Measurements from ENCODE around the gene TAGLN.
"Not testable (repeated sequence)": the region's sequence is repeated elsewhere in the genome, so short reads cannot be mapped to it uniquely, and the experiment has no call there.

The TAGLN gene

DNA sequence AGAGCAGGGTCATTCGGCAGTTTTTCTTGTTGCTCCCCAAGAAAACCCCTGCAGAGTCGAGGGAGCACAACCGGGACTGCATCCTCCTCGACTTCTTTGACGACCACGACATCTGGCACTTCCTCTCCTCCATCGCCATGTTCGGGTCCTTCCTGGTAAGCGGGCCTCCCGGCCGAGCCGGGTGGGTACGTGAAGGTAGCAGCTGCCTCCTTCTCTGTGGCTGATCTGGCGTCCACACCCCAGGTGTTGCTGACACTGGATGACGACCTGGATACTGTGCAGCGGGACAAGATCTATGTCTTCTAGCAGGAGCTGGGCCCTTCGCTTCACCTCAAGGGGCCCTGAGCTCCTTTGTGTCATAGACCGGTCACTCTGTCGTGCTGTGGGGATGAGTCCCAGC is 3.4 kb upstream of the TAGLN start:
- no peak for DNase-seq (ENCODE audit: low read depth)

DNA sequence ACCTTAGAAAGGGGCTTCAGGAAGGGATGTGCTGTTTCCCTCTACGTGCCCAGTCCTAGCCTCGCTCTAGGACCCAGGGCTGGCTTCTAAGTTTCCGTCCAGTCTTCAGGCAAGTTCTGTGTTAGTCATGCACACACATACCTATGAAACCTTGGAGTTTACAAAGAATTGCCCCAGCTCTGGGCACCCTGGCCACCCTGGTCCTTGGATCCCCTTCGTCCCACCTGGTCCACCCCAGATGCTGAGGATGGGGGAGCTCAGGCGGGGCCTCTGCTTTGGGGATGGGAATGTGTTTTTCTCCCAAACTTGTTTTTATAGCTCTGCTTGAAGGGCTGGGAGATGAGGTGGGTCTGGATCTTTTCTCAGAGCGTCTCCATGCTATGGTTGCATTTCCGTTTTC is 2.2 kb upstream of the TAGLN start:
- no peak for DNase-seq (ENCODE audit: low read depth)

DNA sequence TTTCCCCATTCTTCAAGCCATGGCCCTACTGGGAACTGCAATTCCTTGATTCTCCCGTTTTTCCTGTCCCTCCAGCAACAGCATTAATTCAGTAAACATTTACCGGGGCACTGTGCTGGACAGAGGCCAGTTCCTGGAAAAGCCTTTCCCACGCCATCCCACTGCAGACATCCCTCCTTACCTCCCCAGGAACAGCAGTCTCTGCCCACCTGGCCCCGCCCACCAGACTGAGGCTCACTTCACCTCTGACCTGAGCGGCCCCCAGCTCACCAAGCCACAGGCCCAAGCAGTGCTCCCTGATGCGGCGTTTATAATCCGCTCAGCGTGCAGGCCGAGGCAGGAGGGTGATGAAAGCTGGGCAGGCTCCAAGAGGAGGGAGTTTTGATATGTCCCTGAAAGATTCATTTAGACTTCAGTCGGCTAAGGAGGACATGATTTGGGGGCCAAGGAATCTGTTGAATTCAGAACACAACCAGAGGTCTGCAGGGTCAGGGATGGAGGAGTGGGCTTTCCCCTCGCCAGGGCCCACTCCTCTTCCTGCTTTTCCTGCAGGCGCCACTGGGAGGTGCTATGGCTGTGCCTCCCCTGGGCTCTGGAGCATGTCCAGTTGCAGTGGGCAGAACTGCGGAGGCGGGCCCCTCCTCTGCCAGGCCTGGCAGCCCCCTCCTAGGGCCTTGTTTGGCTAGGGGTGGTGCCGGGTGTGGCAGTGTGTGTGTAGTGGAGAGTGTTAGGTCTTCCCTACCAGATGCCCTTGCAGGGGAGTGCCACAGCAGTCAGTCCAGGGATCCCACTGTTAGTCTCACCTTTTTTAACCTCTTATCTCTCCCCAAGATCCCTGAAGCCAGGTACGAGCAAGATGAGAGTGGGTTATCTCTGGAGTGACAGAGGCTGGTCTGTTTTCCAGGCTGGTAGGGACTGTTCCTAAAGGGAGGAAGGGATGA is 1.4 kb upstream of the TAGLN start:
- no peak for DNase-seq (ENCODE audit: low read depth)

DNA sequence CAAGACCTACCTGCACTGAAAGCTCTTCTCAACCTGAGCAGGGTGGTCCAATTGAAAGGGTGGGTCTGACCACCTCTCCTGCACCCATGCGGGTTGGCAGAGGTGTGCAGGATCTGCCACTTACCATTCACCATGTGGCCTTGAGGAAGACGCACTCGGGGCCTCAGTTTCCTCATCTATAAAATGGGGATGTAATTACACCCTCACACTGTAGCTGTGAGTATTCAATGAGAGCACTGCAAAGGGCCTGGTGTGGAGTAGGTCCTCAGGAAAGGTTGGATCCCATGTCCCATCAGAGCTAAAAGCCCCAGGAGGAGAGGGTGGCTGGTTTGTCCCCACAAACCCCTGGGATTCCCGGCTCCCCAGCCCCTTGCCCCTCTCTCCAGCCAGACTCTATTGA is 557 bp upstream of the TAGLN start:
- DNase-seq (ENCODE audit: low read depth), result no peak

DNA sequence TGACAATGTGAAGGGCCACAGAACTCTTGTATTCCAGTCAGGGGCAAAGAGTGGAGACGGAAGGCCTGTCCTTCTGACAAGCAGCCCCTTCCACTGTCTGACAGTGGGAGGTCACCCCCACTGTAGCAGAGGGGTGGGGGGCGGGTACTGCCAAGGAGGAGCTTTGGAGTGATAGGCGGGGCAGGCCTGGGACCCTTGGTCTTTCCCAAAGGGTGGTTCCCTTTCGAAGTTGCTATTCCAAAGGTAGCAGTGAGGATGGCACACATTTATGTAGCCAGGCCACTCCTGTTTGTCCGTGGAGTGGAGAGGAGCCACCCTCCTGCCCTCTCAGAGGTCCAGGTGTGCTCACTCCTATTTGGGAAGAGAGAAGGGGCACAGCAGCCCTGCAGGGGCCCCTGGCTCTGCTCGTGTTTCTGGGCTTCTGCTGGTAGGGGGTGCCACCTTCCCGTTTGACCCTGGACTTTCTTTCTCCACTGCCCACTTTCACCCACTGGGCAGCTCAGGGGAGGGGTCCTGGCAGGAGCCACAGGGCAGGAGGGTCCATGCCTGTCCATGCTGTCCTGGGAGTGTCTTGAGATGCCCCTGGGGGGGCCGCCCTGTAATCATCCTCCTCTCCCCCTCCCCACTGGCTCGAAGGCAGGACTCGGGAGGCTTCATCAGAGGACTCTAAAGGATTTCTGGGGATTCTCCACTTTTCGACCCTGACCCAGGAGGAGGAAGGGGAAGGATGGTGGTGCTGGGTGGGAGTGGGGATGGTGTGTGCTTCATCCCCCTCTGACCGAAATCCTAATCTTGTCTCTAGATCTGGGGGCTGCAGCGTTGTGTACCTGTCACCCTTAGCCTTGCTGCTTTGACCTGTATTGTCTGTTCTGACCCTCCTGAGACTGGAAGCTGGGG is 994 bp downstream of the TAGLN start:
- no peak for DNase-seq (ENCODE audit: low read depth)

DNA sequence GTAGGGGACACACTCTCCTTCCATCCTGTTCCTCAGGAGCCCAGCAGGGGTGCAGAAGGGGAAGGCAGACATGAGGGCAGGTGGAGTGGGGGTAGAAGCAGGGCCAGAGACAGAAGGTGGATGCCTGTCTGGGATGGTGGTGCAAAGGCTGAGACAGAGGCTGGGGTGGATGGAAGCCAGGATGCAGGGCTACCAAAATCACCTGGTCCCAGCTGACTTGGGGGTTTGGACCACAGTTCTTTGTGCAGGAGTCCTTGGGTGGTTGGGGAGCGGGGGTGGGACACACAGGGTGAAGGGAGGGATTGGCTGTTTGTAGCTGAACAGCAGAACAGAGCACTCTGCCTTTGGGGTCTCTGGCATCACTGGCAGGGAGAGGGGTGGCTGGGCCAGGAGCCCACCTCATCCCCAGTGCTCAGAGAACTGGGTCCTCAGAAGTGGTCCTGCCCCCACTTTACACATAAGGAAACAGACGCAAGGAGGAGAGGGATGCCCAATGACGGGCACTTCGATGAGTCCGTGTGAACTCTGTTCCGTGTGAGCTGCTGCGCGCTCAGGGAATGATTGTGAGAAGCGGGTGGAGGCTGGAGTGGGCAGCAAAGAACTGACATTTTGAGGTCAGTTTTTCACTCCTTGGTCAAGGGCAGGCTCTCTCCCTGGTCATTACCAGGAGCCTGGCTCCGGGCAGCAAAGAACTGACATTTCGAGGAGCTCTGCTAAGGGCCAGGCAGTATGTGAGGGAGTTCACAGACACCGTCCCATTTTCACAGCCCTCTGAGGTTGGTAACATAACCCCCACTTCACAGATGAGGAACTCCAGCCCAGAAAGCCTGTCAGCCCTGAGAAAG is 1.9 kb downstream of the TAGLN start:
- DNase-seq (ENCODE audit: low read depth), result no peak

DNA sequence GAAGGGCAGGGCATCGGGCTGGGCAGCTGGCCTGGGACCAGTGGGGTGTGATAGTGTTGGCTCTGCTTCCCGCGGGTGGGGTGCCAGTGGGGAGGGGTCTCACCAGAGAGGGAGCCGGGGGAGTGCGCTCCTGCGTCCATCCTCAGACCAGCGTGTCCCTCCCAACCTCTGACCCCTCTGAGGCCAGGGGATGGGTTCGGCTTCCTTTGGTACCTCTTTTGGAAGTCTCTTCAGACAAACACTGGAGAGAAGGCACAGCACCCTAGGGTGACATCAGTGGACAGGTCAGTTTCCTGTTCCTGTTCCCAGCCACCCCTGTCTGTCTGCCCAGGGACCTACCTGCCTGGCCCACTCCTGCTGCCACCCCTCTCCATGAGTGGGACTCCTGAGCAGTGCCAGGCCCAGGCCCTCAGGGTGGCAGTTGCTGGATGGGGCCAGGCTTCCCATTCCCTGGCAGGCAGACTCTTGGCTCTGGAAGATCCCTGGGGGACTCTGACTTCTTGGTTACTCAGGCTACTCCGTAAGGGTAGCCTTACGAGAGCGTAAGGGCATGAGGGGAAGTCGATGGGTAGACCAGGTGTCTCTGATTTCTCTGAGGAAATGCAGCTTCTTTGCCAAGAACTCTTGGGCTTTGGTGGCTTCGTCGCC is 2.6 kb downstream of the TAGLN start:
- DNase-seq (ENCODE audit: low read depth), result no peak

DNA sequence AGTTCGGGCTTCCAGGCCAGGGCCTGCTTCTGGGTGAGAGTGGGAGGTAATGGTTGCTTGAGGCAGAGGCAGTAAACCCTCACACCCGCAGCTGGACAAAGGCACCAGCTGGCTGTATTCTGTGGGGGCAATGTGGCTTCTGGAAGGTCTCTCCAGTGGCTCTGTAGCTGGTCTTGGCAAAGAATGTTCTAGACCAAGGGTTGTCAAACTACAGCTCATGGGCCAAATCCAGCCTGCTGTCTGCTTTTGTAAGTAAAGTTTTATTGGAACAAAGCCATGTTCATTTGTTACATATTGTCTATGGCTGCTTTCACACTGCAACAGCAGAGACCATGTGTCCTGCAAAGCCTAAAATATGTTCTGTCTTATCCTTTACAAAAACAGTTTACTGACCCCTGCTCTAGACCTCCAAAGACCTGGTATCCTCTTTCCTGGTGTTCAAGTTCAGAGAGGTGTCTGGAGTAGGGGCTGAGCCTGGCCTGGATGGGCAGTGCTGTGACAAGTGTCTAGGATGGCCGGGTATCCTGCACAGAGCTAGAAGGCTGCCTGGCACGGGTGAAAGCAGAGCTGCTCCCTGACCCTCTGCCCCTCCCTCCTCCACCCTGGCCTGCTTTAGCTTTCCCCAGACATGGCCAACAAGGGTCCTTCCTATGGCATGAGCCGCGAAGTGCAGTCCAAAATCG is 3.4 kb downstream of the TAGLN start:
- no peak for DNase-seq (ENCODE audit: low read depth)

DNA sequence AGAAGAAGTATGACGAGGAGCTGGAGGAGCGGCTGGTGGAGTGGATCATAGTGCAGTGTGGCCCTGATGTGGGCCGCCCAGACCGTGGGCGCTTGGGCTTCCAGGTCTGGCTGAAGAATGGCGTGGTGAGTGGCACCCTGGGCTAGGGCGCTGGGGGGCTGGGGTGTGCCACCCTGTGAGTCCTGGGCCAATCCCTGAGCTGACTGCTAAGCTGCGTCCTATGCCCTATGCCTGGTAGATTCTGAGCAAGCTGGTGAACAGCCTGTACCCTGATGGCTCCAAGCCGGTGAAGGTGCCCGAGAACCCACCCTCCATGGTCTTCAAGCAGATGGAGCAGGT is 3.9 kb downstream of the TAGLN start:
- no peak for DNase-seq (ENCODE audit: low read depth)

DNA sequence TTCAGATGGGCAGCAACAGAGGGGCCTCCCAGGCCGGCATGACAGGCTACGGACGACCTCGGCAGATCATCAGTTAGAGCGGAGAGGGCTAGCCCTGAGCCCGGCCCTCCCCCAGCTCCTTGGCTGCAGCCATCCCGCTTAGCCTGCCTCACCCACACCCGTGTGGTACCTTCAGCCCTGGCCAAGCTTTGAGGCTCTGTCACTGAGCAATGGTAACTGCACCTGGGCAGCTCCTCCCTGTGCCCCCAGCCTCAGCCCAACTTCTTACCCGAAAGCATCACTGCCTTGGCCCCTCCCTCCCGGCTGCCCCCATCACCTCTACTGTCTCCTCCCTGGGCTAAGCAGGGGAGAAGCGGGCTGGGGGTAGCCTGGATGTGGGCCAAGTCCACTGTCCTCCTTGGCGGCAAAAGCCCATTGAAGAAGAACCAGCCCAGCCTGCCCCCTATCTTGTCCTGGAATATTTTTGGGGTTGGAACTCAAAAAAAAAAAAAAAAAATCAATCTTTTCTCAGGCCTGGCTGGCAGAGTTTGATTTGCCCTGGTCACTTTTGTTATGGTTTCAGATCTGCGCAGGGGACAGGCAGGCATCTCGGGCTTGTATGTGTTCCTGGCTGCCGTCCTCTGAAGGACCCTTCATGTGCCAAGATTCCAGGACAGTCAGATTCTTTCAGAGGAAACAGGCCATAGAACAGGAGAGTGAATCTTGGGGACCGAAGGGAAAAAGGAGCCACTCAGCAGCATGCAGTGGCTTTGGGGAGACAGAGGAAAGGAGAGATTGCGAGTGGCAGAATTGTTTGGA is 5.3 kb downstream of the TAGLN start:
- DNase-seq (ENCODE audit: low read depth), result no peak

DNA sequence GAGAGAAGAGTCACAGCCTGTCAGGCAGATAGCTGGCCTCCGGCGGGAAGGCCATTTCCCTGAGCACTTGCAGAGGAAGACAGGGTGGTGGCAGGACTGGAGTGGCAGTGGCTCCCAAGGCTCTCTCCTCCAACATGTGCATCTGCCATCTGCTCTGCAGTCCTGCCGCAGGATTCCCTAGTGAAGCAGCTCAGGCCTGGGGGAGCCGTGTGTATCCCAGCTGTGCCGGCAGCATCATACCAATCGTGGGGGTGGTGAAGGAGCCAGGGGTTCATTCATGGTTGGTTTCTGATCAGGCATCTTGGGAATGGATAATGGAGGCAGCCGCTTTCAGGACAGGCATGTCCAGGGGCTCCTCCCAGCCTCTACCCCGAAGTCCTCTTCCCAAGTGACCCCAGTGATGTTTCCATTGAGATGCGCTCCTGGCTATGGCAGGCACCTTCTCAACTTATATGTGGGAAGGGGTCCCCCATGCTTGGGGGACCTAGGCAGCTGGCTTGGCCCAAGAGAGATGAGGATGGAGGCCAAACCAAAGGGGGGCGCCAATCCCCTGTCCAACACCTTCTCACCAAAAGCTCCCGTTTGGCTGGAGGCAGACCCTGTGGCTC is 6.1 kb downstream of the TAGLN start:
- DNase-seq (ENCODE audit: low read depth), result no peak

DNA sequence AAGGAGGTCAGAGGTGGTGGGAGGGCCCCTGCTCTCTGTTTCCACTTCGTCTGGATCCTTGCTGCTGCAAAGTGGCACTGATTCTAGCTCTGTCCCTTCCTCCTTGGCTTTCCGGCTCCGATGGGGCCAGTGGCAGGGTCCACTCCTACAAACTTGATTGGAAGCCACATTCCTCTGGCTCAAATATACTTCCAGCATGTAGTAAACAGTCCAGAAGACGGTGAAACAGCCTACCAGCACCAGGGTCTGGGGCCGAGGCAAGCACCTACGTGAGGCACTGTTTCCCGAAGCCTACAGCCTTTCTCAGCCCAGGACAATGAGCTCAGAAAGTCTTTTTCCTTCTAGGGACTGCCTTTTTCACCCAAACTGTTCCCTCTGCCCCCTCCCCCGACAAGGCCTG is 6.9 kb downstream of the TAGLN start:
- DNase-seq (ENCODE audit: low read depth), result not testable (repeated sequence)

DNA sequence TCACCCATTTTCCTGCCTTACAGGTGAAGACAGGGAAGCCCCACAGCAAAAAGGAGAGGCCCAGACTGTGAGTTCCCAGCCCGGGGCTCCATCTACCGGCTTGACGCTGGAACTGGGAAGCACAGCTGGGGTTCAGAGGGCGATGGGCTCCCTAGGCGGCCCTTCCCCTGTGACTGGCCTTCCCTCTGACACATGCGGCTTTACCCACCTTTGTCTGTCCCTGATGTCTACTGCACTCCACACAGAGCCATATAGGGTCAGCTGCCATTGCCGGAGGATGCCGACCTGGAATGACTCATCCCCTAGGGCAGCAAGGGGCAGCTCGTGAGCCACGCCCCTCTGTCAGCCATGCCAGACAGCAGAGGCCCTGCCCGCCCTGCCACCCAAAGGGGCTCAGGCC is 7.7 kb downstream of the TAGLN start:
- DNase-seq (ENCODE audit: low read depth), result not testable (repeated sequence)

DNA sequence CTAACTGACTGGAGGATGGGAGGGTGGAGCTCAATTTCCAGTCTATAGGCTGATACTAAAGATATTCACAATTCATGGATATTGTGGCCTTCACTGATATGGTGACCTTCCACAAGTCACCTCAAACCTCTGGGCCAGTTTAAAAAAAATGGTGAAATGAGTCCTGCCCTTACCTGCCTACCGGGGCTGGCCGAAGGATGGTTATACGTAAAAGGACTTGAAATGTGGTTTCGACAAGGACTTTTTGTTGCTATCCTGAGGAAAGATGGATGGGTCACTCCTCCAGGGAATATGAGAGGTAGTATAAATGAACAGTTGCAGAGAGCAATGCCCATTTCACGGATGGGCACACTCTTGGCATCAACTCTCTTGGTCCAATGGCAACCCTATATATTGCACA is 8.3 kb downstream of the TAGLN start:
- DNase-seq (ENCODE audit: low read depth), result not testable (repeated sequence)

DNA sequence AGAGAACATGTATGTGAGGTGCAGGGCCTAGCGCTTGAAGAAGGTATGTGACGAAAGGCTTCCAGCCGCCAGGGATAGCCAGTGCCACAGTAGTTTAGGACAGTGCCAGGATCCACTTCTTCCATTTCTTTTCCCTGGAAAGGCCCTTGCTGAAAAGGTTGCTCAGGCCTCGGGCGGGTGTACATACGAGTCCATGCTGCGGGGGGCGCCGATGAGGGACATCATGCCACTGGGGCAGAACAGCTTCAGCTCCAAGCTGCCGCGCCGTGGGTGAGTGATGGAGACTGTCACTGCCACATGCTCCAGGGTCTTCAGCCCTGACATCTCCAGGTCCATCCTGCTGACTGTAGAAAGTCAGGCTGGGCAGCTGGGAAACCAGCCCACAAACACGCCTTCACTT is 9.5 kb downstream of the TAGLN start:
- DNase-seq (ENCODE audit: low read depth), result not testable (repeated sequence)

DNA sequence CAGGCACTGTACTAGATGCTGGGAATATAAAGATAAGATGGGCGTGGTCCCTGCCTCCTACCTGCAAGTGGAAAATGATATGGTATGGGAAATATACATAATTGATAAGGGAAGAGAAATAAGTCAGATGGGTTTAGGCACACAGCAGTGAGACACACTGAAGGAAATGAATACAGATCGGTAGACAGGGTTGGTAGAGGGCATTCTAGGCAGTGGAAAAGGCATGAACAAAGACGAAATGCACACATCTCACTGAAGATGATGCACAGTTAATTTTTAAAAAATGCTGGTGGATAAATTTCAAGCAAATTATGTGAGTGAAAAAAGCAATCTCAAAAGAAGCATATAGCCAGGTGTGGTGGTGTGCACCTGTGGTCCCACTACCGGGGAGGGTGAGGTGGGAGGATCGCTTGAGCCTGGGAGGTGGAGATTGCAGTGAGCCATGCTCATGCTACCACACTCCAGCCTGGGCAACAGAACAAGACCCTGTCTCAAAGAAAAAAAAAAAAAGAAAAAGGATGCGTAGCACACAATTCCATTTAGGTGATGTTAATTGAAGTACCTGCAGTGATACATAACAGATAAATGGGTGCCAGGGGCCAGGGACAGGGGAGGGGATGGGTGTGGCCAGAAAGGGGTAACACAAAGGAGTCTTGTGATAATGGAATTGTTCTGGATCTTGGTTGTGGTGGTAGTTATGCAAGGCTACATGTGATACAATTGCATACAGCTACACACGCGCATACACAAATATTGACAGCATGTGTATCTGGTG is 10.4 kb downstream of the TAGLN start:
- not testable (repeated sequence) for DNase-seq (ENCODE audit: low read depth)

DNA sequence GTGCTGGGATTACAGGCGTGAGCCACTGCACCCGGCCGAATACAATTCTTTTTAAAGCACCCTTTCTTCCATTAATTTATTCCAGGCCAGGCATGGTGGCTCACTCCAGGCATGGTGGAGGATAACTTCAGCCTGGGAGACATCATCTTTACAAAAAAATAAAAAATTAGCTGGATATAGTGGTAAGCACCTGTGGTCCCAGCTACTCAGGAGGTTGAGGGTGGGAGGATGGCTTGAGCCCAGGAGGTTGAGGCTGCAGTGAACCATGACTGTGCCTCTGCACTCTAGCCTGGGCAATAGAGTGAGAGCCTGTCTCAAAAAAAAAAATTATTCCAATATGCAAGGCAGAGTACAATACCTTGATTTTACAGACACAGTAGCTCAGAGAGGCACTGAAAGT is 11.4 kb downstream of the TAGLN start:
- no peak for DNase-seq (ENCODE audit: low read depth)

DNA sequence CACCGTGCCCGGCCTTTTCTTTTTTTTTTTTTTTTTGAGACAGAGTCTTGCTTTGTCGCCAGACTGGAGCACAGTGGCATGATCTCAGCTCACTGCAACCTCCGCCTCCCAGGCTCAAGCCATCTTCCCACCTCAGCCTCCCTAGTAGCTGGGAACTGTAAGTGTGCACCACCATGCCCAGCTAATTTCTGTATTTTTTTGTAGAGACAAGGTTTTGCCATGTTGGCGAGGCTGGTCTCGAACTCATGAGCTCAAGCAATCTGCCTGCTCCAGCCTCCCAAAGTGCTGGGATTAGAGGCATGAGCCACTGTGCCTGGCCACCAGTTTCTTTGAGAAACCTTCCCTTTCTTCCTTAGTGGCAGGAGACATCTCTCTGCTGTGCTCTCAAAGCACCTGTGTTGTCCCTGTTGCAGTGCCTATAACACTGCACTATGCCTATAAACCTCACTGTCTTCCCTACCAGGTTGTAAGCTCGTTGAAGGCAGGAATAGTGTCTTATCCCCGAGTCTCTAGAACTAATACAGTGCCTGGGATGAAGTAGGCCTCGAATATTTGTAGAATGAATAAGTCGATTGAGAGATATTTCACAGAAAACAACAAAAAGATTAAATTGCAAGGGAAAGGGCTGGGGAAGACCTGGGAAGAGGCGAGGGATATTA is 13.7 kb downstream of the TAGLN start:
- no peak for DNase-seq (ENCODE audit: low read depth)
